GM19452 (cell line): Measurements from ENCODE around the gene TAF11.
"Not testable (repeated sequence)": the region's sequence is repeated elsewhere in the genome, so short reads cannot be mapped to it uniquely, and the experiment has no call there.

Experiments
- ATAC-seq: cut with Tn5 transposase; IDR thresholded peaks from one replicate; pipeline ENCODE4 v1.9.1; 2021; ENCODE audit not compliant: unreplicated experiment

Gene TAF11

DNA sequence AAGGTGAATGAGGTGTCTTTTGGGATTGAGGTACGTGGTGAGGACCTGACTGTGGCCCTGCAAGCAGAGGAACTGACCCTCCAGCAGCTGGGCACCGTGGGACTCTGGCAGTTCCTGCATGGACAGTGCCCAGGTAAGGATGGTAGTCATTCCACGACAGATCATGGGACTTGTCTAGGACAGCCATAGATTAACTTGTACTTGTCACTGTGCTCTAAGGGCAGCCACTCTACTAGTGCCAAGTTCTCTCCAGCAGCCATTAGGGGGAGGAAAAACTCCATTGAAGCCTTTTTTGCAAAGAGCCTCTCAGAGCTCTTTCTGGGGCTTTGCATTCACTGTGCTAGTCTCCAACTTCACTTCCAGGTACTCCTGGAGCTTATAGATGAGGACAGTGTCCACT is 20.4 kb downstream of the TAF11 start:
- no peak for ATAC-seq

DNA sequence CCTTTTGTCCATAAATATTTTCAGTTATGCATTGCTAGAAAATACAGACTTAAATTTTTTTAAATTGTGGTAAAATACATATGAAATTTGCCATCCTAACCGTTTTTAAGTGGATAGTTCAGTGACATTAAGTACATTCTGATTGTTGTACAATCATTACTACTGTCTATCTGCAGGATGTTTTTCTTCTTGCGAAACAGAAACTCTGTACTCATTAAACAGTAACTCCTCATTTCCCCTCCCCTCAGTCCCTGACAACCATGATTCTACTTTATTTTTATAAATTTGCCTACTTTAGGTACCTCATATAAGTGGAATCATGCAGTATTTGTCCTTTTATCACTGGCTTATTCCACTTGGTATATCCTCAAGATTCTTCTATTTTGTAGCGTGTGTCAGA is 21.3 kb downstream of the TAF11 start:
- no peak for ATAC-seq

DNA sequence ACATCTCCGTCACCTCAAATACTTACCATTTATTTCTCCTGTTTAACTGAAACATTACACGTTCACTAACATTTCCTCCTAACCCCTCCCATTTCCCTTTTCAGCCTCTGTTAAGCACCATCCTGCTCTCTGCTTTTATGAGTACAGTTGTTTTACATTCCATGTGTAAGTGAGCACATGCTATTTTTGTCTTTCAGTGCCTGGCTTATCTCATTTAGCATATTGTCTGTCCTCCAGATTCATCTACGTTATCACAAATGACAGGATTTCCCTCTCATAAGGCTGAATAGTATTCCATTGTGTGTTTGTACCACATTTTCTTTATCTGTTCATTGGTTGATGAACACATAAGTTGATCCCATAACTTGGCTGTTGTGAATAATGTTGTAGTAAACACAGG is 22.7 kb downstream of the TAF11 start:
- no peak for ATAC-seq

DNA sequence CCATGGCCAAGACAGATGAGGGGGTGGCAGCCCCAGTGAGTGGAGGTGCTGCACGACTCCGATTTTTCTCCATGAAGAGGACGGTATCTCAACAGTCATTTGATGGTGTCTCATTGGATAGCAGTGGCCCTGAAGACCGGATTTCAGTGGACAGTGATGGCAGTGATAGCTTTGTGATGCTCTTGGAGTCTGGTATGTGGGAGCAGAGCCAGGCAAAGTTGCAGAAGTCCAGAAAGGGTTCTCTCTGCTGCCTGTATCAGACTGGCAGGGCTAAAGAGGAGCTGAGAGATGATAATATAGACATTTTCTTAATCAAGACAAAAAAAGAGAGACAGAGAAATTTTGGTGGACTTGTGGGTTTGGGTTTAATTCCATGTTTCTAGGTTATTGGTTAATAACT is 23.8 kb downstream of the TAF11 start:
- no peak for ATAC-seq

DNA sequence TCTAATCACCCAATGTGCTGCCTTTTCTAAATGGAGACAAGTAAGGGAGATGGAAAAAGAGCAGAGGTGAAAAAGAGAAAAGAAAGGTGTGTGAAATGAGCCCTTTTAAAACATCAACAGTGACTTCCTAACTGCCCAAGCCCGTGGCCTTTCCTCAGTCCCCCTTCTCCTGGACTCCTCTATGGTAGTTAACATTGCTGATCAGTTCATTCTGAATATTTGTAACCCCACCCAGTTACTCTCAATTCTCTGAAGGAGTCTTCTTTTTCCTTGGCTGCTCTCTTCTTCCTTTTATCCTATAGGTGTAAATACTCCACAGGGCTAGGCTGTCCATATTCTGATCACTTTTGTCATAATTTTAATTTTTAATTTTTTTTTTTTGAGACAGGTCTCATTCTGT is 27.1 kb downstream of the TAF11 start:
- ATAC-seq = no peak

- ATAC-seq = no peak
Observed at GRCh38 chr6:34859951-34860350, 27.9 kb downstream of the TAF11 start.

- ATAC-seq = no peak
Observed at GRCh38 chr6:34858681-34859080, 29.2 kb downstream of the TAF11 start.

DNA sequence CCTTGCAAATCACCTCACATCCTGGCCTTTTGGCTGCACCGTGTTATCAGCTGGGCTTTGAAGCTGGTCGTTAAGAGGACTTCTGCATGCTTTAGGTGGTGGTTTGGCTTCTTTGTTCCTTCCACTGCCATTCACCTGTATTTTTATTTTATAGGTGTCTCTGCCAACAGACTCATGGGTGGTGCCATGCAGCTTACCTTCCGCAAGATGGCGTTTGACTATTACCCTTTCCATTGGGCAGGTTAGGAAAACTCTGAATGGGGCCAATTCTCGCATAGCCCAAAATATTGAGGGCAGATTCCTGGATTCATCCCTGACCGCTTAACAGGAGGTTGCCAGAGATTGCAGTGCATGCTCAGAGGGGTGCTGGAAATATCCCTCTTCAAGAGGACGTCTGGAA is 32.4 kb downstream of the TAF11 start:
- ATAC-seq = no peak

- no peak for ATAC-seq
Observed at GRCh38 chr6:34852406-34853085, 35.3 kb downstream of the TAF11 start.

DNA sequence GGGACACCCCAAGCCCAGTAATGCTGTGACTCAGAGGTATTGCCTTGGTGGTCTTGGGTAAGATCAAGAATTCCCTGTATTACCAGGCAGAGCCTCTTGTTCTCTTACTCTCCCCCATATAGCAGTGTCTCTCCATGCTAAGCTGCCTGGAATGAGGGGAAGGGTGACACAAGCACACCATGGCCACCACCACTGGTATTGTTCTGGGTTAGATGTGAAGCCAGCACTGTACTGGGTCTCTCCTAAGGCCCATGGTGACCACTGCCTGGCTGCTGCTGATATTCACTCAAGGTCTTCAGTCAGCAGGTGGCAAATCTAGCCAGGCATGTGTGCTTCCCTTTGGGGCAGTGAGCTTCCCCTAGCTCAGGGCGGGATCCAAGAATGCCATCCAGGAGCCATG is 36.5 kb downstream of the TAF11 start:
- ATAC-seq = no peak

DNA sequence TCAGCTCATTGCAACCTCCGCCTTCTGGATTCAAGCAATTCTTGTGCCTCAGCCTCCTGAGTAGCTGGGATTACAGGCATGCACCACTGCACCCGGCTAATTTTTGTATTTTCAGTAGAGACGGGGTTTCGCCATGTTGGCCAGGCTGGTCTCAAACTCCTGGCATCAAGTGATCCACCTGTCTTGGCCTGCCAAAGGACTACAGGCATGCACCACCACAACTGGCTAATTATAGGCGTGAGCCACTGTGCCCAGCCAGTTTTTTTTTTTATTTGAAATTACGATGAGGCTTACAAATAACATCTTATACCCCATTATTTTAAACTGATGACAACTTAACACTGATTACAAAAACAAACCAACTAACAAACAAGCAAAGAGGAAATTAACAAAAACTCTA is 38.8 kb downstream of the TAF11 start:
- ATAC-seq = not testable (repeated sequence)

DNA sequence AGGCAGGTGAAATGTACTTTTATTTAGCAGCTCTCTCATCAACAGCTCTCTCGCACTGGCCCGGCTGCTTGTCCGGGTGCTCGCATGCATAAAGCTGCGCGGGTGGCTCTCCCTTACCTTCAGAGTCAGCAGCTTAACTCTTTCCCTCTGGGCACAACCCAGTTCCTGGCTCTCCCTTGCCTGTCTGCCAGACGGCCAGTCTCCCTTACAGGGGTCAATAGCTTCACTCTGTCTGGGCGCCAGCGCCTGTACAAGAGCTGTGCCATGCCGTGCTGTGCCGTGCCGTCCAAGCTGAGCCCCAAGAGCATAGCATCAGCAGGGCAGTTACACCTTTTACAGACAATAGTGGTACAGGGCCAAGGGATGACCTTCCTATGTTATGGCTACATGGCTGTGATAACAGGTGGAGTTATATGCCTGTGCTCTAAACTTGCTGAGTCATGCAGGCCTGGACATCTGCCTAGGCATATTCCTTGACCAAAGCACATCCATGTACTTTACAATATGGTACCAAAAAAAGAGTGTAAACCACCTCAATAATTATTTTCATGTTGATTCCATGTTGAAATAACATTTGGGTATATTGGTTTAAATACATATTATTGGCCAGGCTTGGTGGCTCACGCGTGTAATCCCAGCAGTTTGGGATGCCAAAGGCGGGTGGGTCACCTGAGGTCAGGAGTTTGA is 48.0 kb downstream of the TAF11 start:
- no peak for ATAC-seq

DNA sequence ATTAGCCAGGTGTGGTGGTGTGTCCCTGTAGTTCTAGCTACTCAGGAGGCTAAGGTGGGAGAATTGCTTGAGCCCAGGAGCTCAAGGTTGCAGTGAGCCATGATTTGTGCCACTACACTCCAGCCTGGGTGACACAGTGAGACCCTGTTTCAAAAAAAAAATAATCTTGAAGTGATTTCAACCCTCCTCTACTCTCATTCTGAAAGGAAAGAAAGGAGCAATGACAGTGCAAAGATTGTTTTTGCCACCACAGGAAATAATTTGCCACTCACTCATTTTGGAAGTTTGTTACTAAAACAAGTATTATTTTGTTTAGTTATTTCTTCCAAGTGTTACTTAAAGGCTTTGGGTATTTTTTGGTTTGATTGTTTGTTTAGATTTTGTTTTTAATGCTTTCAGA is 50.3 kb downstream of the TAF11 start:
- no peak for ATAC-seq

GRCh38 chr6:34836451-34836850 is 51.4 kb downstream of the TAF11 start:
- no peak for ATAC-seq

GRCh38 chr6:34836008-34836407 is 51.8 kb downstream of the TAF11 start:
- ATAC-seq = no peak

DNA sequence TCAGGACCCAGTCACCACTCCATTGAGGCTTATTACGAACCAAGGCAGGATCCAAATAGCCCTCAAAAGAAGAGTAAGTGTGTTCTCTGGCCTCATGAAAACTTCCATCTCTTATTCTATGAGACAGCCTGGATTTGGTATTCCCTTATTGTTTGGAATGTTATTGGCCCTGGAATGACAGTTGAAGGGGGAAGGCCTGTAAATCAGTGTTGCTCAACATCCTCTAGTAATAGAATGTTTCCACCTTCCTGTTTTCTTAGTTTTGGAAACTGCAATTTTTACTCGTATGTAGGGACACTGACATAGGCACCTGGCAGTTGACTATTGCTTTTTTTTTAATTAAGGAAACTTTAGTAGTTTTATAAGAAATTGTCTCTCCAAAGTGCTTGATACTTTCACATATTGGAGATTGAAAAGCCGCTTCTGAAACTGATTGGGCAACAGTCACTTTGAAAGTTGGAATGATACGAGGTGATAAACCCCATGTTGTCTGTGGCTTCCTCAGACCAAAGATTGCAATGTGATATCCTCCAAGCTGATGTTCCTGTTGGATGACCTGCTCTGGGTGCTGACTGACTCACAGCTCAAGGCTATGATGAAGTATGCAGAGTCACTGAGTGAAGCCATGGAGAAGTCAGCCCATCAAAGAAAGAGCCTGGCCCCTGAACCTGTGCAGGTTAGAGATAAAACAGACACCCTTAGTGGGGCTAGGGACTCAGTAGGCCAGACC is 52.9 kb downstream of the TAF11 start:
- no peak for ATAC-seq

DNA sequence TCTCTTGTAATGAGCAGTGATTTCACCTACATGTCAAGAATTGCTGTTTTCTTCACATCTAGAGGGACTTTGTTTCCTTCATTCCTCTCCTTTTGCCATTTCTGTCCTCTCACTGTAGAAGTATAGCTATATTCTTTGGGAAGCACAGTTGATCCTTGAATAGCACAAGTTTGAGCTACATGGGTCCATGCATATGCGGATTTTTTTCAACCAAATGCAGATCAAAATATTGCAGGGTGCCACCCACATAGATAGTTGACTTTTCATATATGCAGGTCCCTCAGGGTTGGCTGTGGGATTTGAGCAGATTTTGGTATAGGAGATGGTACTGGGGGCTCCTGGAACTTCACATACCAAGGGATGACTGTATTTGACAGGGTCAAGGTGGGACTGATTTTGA is 54.9 kb downstream of the TAF11 start:
- ATAC-seq = no peak

- ATAC-seq = no peak
Observed at GRCh38 chr6:34829137-34829536, 58.7 kb downstream of the TAF11 start.
